Astrocyte of the cerebellum (primary cell): ENCODE measurements around the gene ARHGEF5.

Source experiments
- DNase-seq: peaks from one replicate; pipeline ENCODE4 v3.0.0-alpha.2; 2011; ENCODE audit warnings: low read depth
- H3K4me3 ChIP-seq: 2 replicates; pipeline ENCODE4 v1.5.1; 2011; ENCODE audit warnings: mild to moderate bottlenecking, low read depth, low read length, moderate library complexity
- in situ Hi-C: cut with HindIII; loops from 2 replicates; pipeline ENCODE4 v1.10.0; 2017; ENCODE audit warnings: low sequenced_read_pairs
- TF ChIP-seq, protein P1 (sequence below): IDR thresholded peaks from 2 replicates; pipeline ENCODE4 v1.5.1; 2012; ENCODE audit warnings: low read length, low read depth, moderate library complexity, mild to moderate bottlenecking; ENCODE audit errors: missing control alignments

Gene ARHGEF5

DNA sequence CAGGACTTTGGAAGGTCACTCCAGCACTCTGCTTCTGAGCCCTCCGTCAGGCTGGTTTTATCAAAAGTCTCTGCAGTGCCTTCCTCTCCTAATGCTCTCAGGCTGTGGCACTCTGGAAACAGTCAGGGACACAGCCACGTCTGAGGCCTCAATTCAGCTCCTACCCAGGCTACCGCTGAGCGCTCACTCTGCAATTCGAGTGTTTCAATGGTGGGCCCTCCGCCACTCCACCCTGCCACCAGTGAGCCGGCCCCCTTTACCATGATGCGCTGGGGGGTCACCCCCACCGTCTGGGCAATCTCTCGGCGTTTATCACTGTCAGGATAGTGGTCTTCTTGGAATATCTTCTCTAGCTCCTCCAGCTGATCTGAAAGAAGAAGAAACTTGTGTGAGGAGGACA is 44.7 kb downstream of the ARHGEF5 start:
- in situ Hi-C loops = no loop called here
- TF ChIP-seq, protein P1, sequence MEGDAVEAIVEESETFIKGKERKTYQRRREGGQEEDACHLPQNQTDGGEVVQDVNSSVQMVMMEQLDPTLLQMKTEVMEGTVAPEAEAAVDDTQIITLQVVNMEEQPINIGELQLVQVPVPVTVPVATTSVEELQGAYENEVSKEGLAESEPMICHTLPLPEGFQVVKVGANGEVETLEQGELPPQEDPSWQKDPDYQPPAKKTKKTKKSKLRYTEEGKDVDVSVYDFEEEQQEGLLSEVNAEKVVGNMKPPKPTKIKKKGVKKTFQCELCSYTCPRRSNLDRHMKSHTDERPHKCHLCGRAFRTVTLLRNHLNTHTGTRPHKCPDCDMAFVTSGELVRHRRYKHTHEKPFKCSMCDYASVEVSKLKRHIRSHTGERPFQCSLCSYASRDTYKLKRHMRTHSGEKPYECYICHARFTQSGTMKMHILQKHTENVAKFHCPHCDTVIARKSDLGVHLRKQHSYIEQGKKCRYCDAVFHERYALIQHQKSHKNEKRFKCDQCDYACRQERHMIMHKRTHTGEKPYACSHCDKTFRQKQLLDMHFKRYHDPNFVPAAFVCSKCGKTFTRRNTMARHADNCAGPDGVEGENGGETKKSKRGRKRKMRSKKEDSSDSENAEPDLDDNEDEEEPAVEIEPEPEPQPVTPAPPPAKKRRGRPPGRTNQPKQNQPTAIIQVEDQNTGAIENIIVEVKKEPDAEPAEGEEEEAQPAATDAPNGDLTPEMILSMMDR = no peak
- H3K4me3 ChIP-seq = no peak overlapping the region
- DNase-seq = no peak

- TF ChIP-seq, protein P1 = no peak
- no peak overlapping the region for H3K4me3 ChIP-seq
- DNase-seq = no peak
- in situ Hi-C loops = no loop called here
Observed at GRCh38 chr7:144401490-144401889, 46.3 kb downstream of the ARHGEF5 start.

- TF ChIP-seq, protein P1 = no peak
- in situ Hi-C loops = no loop called here
Observed at GRCh38 chr7:144403102-144403501, 47.9 kb downstream of the ARHGEF5 start.

GRCh38 chr7:144403649-144404061 is 48.5 kb downstream of the ARHGEF5 start, which contains the start of gene NOBOX:
Gene NOBOX (minus strand): TSS chr7:144403693.
- in situ Hi-C loops = no loop called here
- DNase-seq = no peak
- H3K4me3 ChIP-seq = no peak within 1 kb of the TSS
- TF ChIP-seq, protein P1 = no peak

More at GRCh38 chr7:144403102-144403501, 47.9 kb downstream of the ARHGEF5 start:
- no peak for DNase-seq
- H3K4me3 ChIP-seq = no peak overlapping the region

DNA sequence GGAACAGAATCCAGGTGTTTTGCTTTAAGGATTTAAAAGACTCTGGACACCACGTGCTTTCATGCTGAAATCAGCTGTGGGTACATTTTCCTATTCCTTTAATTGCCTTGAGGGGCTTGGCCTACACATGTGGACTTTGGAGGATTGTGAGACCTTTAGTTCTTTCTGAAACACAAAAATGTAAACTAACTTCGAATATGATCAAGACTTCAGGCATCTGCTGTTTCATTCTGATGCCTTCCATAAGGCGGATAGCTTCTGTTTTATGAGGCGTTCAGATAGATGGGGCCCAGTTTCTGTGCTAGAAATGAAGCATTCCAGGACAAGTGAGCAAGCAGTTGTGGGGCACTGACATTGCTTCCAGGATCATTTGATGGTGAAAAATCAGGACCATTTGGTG is 49.7 kb downstream of the ARHGEF5 start:
- no peak for DNase-seq
- TF ChIP-seq, protein P1 = no peak
- H3K4me3 ChIP-seq = no peak overlapping the region
- in situ Hi-C loops = no loop called here

DNA sequence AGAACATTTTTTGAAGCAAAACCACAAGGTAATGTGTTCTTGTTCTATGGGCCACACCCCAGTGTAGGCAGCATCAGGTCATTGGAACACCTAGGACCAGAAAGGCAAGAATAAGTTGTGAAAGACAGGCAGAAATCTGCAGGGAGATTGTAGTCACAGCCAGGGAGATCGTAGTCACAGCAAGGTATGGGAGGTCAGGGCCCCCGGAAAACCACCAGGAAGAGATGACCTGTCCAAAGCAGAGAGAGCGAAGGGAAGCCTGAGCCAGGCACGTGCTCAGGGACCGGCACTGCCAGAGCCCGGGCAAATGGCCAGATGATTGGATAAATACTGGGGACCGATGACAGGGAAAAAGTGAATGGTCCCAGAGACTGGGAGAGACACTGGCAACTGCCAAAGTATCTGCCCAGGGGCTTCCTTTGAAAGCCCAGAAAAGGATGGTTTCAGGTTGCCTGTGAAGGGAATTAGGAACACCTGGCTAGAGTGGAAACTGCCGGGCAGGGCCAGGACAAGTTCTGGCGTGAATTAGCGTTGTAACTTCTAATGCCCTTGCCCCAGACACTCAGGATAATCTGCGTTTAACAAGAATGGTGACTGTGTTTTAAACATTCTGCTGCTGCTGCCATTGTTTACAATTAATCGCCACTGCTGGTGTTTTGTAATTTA is 52.2 kb downstream of the ARHGEF5 start:
- H3K4me3 ChIP-seq = no peak overlapping the region
- in situ Hi-C loops = no loop called here

More for the DNA sequence above, 52.2 kb downstream of the ARHGEF5 start:
- DNase-seq = no peak
- TF ChIP-seq, protein P1 = no peak
